MM.1S (cell line): ENCODE data around the gene SULT1C4.

Experiments used
- DNase-seq: peaks from one replicate; pipeline ENCODE4 v3.0.0-alpha.2; 2015
- H2AFZ ChIP-seq: fragments of 300-600 bp; sonication (generic); 2 replicates; pipeline ENCODE4 v1.6.0; 2016; ENCODE audit warnings: antibody characterized with exemption, low read length
- H3F3A ChIP-seq: fragments of 300-600 bp; sonication (generic); 2 replicates; pipeline ENCODE4 v1.6.1; 2016; ENCODE audit warnings: mild to moderate bottlenecking, antibody characterized with exemption, low read length, moderate library complexity, mixed read lengths; ENCODE audit not compliant: insufficient read depth
- H3K27ac ChIP-seq: fragments of 300-600 bp; sonication (generic); 2 replicates; pipeline ENCODE4 v1.5.1; 2016; ENCODE audit warnings: mild to moderate bottlenecking, low read length
- H3K27me3 ChIP-seq: fragments of 300-600 bp; sonication (generic); replicated peaks from 2 replicates; pipeline ENCODE4 v1.6.0; 2016; ENCODE audit warnings: low read length; ENCODE audit not compliant: insufficient read depth
- H3K36me3 ChIP-seq: fragments of 300-600 bp; sonication (generic); replicated peaks from 2 replicates; pipeline ENCODE4 v1.6.1; 2016; ENCODE audit warnings: mild to moderate bottlenecking, low read length, mixed read lengths; ENCODE audit not compliant: insufficient read depth
- H3K4me1 ChIP-seq: fragments of 300-600 bp; sonication (generic); 2 replicates; pipeline ENCODE4 v1.6.1; 2016; ENCODE audit warnings: low read length, mixed read lengths
- H3K4me2 ChIP-seq: fragments of 300-600 bp; sonication (generic); 2 replicates; pipeline ENCODE4 v1.6.0; 2016; ENCODE audit warnings: low read depth, low read length
- H3K4me3 ChIP-seq: fragments of 300-600 bp; sonication (generic); 2 replicates; pipeline ENCODE4 v1.5.1; 2016; ENCODE audit warnings: low read length, mixed read lengths
- H3K79me2 ChIP-seq: fragments of 300-600 bp; sonication (generic); 2 replicates; pipeline ENCODE4 v1.6.1; 2016; ENCODE audit warnings: mixed run types, low read length, mixed read lengths
- H3K9ac ChIP-seq: fragments of 300-600 bp; sonication (generic); 2 replicates; pipeline ENCODE4 v1.6.1; 2016; ENCODE audit warnings: low read length, mixed read lengths
- H3K9me2 ChIP-seq: fragments of 300-600 bp; sonication (generic); replicated peaks from 2 replicates; pipeline ENCODE4 v1.6.1; 2016; ENCODE audit warnings: mild to moderate bottlenecking, low read length, mixed read lengths; ENCODE audit not compliant: insufficient read depth
- H3K9me3 ChIP-seq: fragments of 300-600 bp; sonication (generic); replicated peaks from 2 replicates; pipeline ENCODE4 v1.6.1; 2016; ENCODE audit warnings: mild to moderate bottlenecking, low read length, mixed read lengths; ENCODE audit not compliant: insufficient read depth
- H4K20me1 ChIP-seq: fragments of 300-600 bp; sonication (generic); 2 replicates; pipeline ENCODE4 v1.6.1; 2016; ENCODE audit warnings: mild to moderate bottlenecking, low read length, moderate library complexity, mixed read lengths; ENCODE audit not compliant: insufficient read depth
- EZH2 ChIP-seq: fragments of 300-600 bp; sonication (generic); optimal IDR thresholded peaks from 2 replicates; pipeline ENCODE3; 2017; ENCODE audit warnings: low read depth, mild to moderate bottlenecking, antibody characterized with exemption, low read length, mixed read lengths
- EZH2phosphoT487 ChIP-seq: fragments of 300-600 bp; sonication (generic); IDR thresholded peaks from 2 replicates; pipeline ENCODE4 v1.6.1; 2018; ENCODE audit warnings: antibody characterized with exemption, low read length
- TF ChIP-seq, protein P1 (sequence below): fragments of 300-600 bp; sonication (generic); IDR thresholded peaks from 2 replicates; pipeline ENCODE4 v1.5.1; 2016; ENCODE audit warnings: antibody characterized with exemption, low read length, mixed read lengths

The SULT1C4 gene

DNA sequence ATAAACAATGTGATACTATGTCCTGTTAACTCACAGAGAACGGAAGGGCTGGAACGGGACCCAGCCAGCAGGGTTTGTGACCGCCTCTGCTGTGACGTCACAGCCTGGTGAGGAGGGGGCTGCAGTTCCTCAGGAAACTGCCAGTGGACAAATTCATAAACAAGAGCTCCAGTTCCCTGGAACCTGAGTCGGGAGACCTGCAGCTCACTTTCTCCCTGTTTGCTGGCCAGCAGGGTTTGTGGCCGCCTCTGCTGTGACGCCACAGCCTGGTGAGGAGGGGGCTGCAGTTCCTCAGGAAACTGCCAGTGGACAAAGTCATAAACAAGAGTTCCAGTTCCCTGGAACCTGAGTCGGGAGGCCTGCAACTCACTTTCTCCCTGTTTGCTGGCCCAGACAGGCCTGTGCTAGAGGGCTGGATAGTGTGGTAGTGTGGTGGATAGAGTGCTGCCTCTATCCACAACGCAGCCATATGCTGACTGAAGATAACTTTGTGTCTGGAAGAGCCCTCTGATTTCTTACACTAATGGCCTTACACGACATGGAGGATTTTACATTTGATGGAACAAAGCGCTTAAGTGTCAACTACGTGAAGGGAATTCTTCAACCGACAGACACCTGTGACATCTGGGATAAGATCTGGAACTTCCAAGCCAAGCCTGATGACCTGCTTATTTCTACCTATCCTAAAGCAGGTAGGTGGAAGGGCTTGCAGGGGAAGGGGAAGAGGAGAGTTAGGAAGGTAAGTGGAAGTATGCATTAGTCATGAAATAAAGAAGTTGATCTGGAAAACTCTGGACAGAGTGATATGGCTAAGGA is at the start of gene SULT1C4:
Gene SULT1C4, plus strand, starts transcription at position 140 of the 816 bp plus-strand sequence. Its CDS starts 384 bp downstream, at position 524.
- Histone ChIP-seq H3K9me2 (no peaks in the 10 kb centered on the region), H3K9ac (no peak within 1 kb of the TSS), H3K9me3 (no peaks in the 10 kb centered on the region), H4K20me1 (no peaks in the 10 kb centered on the region), H3F3A (no peaks in the 10 kb centered on the region), H3K4me3 (no peak within 1 kb of the TSS), H3K27ac (no peak within 1 kb of the TSS), H2AFZ (no peak within 1 kb of the TSS), H3K36me3 (no peaks in the 10 kb centered on the region), H3K4me2 (no peak within 1 kb of the TSS), H3K27me3 (no peaks in the 10 kb centered on the region), H3K4me1 (no peaks in the 10 kb centered on the region), H3K79me2 (no peaks in the 10 kb centered on the region)
- TF ChIP-seq, protein P1, sequence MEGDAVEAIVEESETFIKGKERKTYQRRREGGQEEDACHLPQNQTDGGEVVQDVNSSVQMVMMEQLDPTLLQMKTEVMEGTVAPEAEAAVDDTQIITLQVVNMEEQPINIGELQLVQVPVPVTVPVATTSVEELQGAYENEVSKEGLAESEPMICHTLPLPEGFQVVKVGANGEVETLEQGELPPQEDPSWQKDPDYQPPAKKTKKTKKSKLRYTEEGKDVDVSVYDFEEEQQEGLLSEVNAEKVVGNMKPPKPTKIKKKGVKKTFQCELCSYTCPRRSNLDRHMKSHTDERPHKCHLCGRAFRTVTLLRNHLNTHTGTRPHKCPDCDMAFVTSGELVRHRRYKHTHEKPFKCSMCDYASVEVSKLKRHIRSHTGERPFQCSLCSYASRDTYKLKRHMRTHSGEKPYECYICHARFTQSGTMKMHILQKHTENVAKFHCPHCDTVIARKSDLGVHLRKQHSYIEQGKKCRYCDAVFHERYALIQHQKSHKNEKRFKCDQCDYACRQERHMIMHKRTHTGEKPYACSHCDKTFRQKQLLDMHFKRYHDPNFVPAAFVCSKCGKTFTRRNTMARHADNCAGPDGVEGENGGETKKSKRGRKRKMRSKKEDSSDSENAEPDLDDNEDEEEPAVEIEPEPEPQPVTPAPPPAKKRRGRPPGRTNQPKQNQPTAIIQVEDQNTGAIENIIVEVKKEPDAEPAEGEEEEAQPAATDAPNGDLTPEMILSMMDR, result no peak
- TF ChIP-seq EZH2phosphoT487 (no peak), EZH2 (no peak)
- DNase-seq, result no peak

GRCh38 chr2:108329771-108330170 is 48.0 kb upstream of the SULT1C4 start:
- Histone ChIP-seq H3K9ac (no peak overlapping the region), H3K27ac (no peak overlapping the region)

DNA sequence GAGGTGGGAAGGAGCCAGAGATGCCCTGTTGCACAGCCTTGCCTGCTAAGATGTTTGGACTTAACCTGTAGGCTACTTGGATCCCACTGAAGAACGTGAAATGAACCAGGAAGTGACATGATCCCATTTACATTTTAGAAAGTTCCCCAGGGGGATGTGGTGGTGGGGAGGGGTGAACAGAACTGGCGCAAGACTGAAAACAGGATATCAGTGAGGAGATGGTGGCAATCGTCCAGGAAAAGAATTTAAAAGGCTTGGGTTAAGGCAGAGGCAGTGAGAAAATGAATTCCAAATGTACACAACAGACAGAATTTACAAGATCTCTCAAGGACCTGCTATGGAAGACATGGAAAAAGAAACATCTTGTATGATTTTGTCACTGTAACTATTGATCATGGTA is 46.8 kb upstream of the SULT1C4 start:
- TF ChIP-seq EZH2, result no peak
- TF ChIP-seq, protein P1, result no peak
- TF ChIP-seq EZH2phosphoT487, result no peak

More at GRCh38 chr2:108329771-108330170, 48.0 kb upstream of the SULT1C4 start:
- no peak overlapping the region for H2AFZ ChIP-seq
- no peaks in the 10 kb centered on the region for H3K9me3 ChIP-seq
- H3F3A ChIP-seq, result no peaks in the 10 kb centered on the region
- no peaks in the 10 kb centered on the region for H3K36me3 ChIP-seq
- TF ChIP-seq EZH2phosphoT487, result no peak
- TF ChIP-seq EZH2, result no peak
- TF ChIP-seq, protein P1, result no peak
- H3K4me3 ChIP-seq, result no peak overlapping the region
- H4K20me1 ChIP-seq, result no peaks in the 10 kb centered on the region
- no peak overlapping the region for H3K4me2 ChIP-seq
- no peaks in the 10 kb centered on the region for H3K4me1 ChIP-seq
- H3K9me2 ChIP-seq, result no peaks in the 10 kb centered on the region
- no peaks in the 10 kb centered on the region for H3K27me3 ChIP-seq
- no peaks in the 10 kb centered on the region for H3K79me2 ChIP-seq
- no peak for DNase-seq

More for the DNA sequence above, 46.8 kb upstream of the SULT1C4 start:
- Histone ChIP-seq H3K9me3 (no peaks in the 10 kb centered on the region), H3K9me2 (no peaks in the 10 kb centered on the region), H3K4me2 (no peak overlapping the region), H3K79me2 (no peaks in the 10 kb centered on the region), H3K27ac (no peak overlapping the region), H3K36me3 (no peaks in the 10 kb centered on the region), H4K20me1 (no peaks in the 10 kb centered on the region), H3K4me3 (no peak overlapping the region), H3K4me1 (no peaks in the 10 kb centered on the region), H3K27me3 (no peaks in the 10 kb centered on the region), H3F3A (no peaks in the 10 kb centered on the region), H3K9ac (no peak overlapping the region), H2AFZ (no peak overlapping the region)
- DNase-seq, result no peak
